ENCODE data around the gene ZFP91.
"Not testable (repeated sequence)": the region's sequence is repeated elsewhere in the genome, so short reads cannot be mapped to it uniquely, and the experiment has no call there.

ZFP91 gene

GRCh38 chr11:58578635-58579191, at the start of gene ZFP91:
TSS of gene ZFP91 (plus strand) at chr11:58579063. CDS start at chr11:58579282, 219 bp downstream.
- peak; percentile 97 for DNase-seq (ENCODE audit: low read depth, low spot score)

GRCh38 chr11:58530236-58530635, 48.6 kb upstream of the ZFP91 start:
- no peak for DNase-seq (ENCODE audit: low read depth, low spot score)

- DNase-seq (ENCODE audit: low read depth, low spot score): no peak
Measured at GRCh38 chr11:58531865-58532341, 47.0 kb upstream of the ZFP91 start.

- no peak for DNase-seq (ENCODE audit: low read depth, low spot score)
Measured at GRCh38 chr11:58546841-58547240, 32.0 kb upstream of the ZFP91 start.

GRCh38 chr11:58549644-58550043, 29.2 kb upstream of the ZFP91 start:
- DNase-seq (ENCODE audit: low read depth, low spot score): no peak

GRCh38 chr11:58560842-58561241, 18.0 kb upstream of the ZFP91 start:
- no peak for DNase-seq (ENCODE audit: low read depth, low spot score)

GRCh38 chr11:58561394-58562098, 17.3 kb upstream of the ZFP91 start:
- DNase-seq (ENCODE audit: low read depth, low spot score): no peak

GRCh38 chr11:58562375-58562800, 16.5 kb upstream of the ZFP91 start:
- no peak for DNase-seq (ENCODE audit: low read depth, low spot score)

GRCh38 chr11:58564231-58564630, 14.6 kb upstream of the ZFP91 start:
- no peak for DNase-seq (ENCODE audit: low read depth, low spot score)

- no peak for DNase-seq (ENCODE audit: low read depth, low spot score)
Measured at GRCh38 chr11:58567889-58568512, 10.9 kb upstream of the ZFP91 start.

- DNase-seq (ENCODE audit: low read depth, low spot score): not testable (repeated sequence)
Measured at GRCh38 chr11:58572906-58573305, 6.0 kb upstream of the ZFP91 start.

GRCh38 chr11:58573451-58574104, 5.3 kb upstream of the ZFP91 start:
- no peak for DNase-seq (ENCODE audit: low read depth, low spot score)

- DNase-seq (ENCODE audit: low read depth, low spot score): no peak
Measured at GRCh38 chr11:58574881-58575280, 4.0 kb upstream of the ZFP91 start.

GRCh38 chr11:58575377-58576020, 3.4 kb upstream of the ZFP91 start, which contains the start of gene LPXN:
TSS of gene LPXN (minus strand) at chr11:58575856. CDS start at chr11:58575772, 84 bp downstream.
- no peak for DNase-seq (ENCODE audit: low read depth, low spot score)

GRCh38 chr11:58576887-58577471, 1.9 kb upstream of the ZFP91 start:
- no peak for DNase-seq (ENCODE audit: low read depth, low spot score)

- DNase-seq (ENCODE audit: low read depth, low spot score): no peak
Measured at GRCh38 chr11:58577555-58578135, 1.2 kb upstream of the ZFP91 start.

- peak; percentile 95 for DNase-seq (ENCODE audit: low read depth, low spot score)
Measured at GRCh38 chr11:58578136-58578634, 678 bp upstream of the ZFP91 start.

- DNase-seq (ENCODE audit: low read depth, low spot score): peak; percentile 72
Measured at GRCh38 chr11:58579192-58580129, 598 bp downstream of the ZFP91 start.

- DNase-seq (ENCODE audit: low read depth, low spot score): no peak
Measured at GRCh38 chr11:58580311-58580710, 1.4 kb downstream of the ZFP91 start.

GRCh38 chr11:58582437-58582836, 3.6 kb downstream of the ZFP91 start:
- no peak for DNase-seq (ENCODE audit: low read depth, low spot score)

Measured in brain pericyte (primary cell).